ENCODE results near the gene ING4.

ING4 gene

DNA sequence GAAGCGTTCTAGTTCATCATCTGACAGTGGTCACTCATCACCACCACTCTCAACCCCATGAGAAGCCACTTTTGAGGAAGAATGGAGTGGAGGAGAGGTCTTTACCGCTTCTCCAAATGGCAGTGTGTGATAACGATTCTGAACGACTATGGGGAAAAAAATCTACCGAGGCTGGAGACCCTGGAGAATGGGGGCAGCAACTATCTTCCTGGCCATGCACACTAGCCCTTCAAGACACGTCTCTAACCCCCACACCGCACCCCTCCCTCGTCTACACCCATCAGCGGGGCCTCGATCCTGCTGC, 365 bp downstream of the ING4 start:
- peak; percentile 54; the same call in 1 of the 2 replicates for TF ChIP-seq POLR2A (IDR thresholded peaks at IDR 0.05; ENCODE audit: low read depth, low read length)
- 0 out of 2 replicates have a peak, but pooled peaks have one; percentile 39 for TF ChIP-seq POLR2AphosphoS5 (IDR thresholded peaks at IDR 0.05; ENCODE audit: low read depth, low read length)
- no peak for TF ChIP-seq POU2F2 (IDR thresholded peaks at IDR 0.05; ENCODE audit: low read depth, low read length)
- peak; percentile 52 for DNase-seq (ENCODE audit: insufficient read length, low spot score)
- FAIRE-seq, result no peak

DNA sequence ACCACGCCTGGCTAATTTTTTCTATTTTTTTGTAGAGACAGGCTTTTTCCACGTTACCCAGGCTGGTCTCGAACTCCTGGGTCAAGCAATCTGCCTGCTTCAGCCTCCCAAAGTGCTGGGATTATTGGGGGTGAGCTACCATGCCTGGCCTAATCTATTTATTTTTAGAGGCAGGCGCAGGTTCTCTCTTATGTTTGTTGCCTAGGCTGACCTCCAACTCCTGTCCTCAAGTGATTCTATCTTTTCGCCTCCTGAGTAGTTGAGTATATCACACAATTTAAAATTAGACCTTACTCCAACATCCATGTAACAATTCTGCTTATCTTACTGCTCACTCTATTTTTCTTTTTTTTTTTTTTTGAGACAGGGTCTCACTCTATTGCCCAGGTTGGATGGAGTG, 8.9 kb downstream of the ING4 start:
- DNase-seq (ENCODE audit: insufficient read length, low spot score), result no peak
- TF ChIP-seq PAX5 (IDR thresholded peaks at IDR 0.05; ENCODE audit: insufficient read depth, low read length, severe bottlenecking) (no peak), POU2F2 (IDR thresholded peaks at IDR 0.05; ENCODE audit: low read depth, low read length) (no peak), TAF1 (IDR thresholded peaks at IDR 0.05; ENCODE audit: low read depth, low read length) (no peak), POLR2AphosphoS5 (IDR thresholded peaks at IDR 0.05; ENCODE audit: low read depth, low read length) (no peak), SPI1 (IDR thresholded peaks at IDR 0.05; ENCODE audit: low read depth, low read length) (no peak), POLR2A (IDR thresholded peaks at IDR 0.05; ENCODE audit: low read depth, low read length) (no peak)
- FAIRE-seq, result no peak

DNA sequence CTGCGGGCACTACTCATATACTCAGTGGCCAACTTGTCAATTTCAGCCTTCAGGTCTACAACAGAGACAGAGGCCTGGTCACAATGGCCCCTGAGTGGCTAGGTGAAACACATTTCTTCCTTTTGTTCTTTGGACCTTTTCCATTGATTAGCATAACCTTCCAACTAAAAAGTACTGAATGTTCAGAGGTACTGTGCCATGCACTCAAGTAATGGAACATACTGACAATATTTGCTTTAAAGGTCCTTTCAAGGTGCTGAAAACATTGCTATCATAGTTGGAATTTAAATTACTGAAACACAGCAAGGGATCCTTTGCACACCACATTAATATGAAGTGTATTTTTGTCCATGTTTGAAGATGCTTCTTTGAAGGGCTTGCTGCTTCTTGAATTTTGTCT, 9.6 kb downstream of the ING4 start:
- TF ChIP-seq TAF1 (IDR thresholded peaks at IDR 0.05; ENCODE audit: low read depth, low read length) (no peak), PAX5 (IDR thresholded peaks at IDR 0.05; ENCODE audit: insufficient read depth, low read length, severe bottlenecking) (no peak), SPI1 (IDR thresholded peaks at IDR 0.05; ENCODE audit: low read depth, low read length) (no peak), POLR2AphosphoS5 (IDR thresholded peaks at IDR 0.05; ENCODE audit: low read depth, low read length) (no peak)
- FAIRE-seq (peak; percentile 16), DNase-seq (ENCODE audit: insufficient read length, low spot score) (no peak)

DNA sequence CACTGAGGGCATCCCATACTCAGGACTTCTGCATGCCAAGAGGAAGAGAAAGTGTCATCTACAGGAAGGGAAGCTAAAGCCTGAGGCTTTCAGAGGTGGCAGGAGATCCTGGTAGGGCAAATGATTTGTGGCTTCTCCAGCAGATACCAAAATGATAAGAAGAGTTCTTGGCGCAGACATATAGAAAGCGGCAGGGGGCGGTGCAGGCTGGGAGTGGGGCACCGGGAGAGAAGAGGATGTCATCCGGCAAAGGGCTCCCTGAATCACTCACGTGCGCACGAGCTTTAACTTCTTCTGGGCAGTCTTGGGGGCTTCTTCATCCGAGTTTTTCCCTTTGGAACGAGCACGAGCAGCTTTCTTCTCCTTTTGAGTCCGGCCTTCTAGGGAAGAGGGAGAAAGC, 10.5 kb downstream of the ING4 start:
- FAIRE-seq (no peak), DNase-seq (ENCODE audit: insufficient read length, low spot score) (no peak)
- TF ChIP-seq SPI1 (IDR thresholded peaks at IDR 0.05; ENCODE audit: low read depth, low read length) (no peak), POU2F2 (IDR thresholded peaks at IDR 0.05; ENCODE audit: low read depth, low read length) (no peak), POLR2A (IDR thresholded peaks at IDR 0.05; ENCODE audit: low read depth, low read length) (no peak), TAF1 (IDR thresholded peaks at IDR 0.05; ENCODE audit: low read depth, low read length) (no peak), PAX5 (IDR thresholded peaks at IDR 0.05; ENCODE audit: insufficient read depth, low read length, severe bottlenecking) (no peak), POLR2AphosphoS5 (IDR thresholded peaks at IDR 0.05; ENCODE audit: low read depth, low read length) (no peak)

DNA sequence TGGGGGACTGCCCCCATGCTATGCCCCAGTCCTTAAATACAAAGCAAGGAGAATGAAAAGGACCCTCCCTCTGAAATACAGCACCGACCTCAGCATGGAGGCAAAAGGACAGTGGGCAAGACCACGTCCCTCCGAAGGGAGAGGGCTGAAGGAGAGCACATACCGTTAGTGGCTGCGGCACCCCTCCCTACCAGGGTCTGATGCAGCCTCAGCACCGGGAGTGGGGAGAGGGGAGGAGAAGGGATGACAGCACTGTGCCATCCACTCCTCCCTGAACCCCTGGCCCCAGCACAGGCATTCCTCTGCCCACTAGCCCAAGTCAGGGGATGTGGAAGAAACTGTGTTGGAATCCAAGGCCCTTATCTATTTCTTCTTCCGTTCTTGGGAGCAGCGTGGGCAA, 12.1 kb downstream of the ING4 start:
- DNase-seq (ENCODE audit: insufficient read length, low spot score) (no peak), FAIRE-seq (no peak)
- TF ChIP-seq SPI1 (IDR thresholded peaks at IDR 0.05; ENCODE audit: low read depth, low read length) (no peak), POLR2A (IDR thresholded peaks at IDR 0.05; ENCODE audit: low read depth, low read length) (no peak), PAX5 (IDR thresholded peaks at IDR 0.05; ENCODE audit: insufficient read depth, low read length, severe bottlenecking) (no peak), POLR2AphosphoS5 (IDR thresholded peaks at IDR 0.05; ENCODE audit: low read depth, low read length) (no peak), TAF1 (IDR thresholded peaks at IDR 0.05; ENCODE audit: low read depth, low read length) (no peak)

DNA sequence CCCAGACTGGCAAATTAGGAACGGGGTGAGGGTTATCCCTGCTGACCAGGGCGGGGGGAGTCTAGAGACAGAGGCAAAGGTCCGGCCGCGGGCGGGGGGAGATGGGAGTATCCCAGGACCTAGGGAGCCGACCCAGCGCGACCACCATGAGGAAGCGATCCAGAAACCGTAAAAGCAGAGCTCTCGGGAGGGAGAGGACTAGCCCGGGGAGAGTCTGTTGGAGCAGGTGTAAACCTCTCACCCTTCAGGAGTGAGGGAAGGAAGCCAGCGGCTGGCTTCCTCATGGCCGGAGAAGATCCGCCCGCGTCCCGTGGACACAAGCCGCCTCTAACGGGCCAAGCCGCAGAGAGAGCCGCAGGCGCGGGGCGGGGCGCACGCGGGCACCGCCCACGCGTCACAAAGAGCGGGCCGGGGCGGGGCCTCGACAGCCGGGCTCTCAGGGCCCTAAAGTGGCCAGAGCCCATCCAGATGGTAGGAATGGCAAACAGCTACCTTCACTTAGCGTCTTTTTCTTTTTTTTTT, 15.8 kb downstream of the ING4 start, which contains the start of gene ACRBP:
ACRBP (minus strand) TSS at position 350 of the 522 bp plus-strand sequence; CDS start at position 284, 66 bp downstream.
- FAIRE-seq (no peak), DNase-seq (ENCODE audit: insufficient read length, low spot score) (no peak)
- TF ChIP-seq SPI1 (IDR thresholded peaks at IDR 0.05; ENCODE audit: low read depth, low read length) (no peak), POLR2AphosphoS5 (IDR thresholded peaks at IDR 0.05; ENCODE audit: low read depth, low read length) (no peak), POU2F2 (IDR thresholded peaks at IDR 0.05; ENCODE audit: low read depth, low read length) (no peak), POLR2A (IDR thresholded peaks at IDR 0.05; ENCODE audit: low read depth, low read length) (no peak), PAX5 (IDR thresholded peaks at IDR 0.05; ENCODE audit: insufficient read depth, low read length, severe bottlenecking) (no peak), TAF1 (IDR thresholded peaks at IDR 0.05; ENCODE audit: low read depth, low read length) (no peak)

DNA sequence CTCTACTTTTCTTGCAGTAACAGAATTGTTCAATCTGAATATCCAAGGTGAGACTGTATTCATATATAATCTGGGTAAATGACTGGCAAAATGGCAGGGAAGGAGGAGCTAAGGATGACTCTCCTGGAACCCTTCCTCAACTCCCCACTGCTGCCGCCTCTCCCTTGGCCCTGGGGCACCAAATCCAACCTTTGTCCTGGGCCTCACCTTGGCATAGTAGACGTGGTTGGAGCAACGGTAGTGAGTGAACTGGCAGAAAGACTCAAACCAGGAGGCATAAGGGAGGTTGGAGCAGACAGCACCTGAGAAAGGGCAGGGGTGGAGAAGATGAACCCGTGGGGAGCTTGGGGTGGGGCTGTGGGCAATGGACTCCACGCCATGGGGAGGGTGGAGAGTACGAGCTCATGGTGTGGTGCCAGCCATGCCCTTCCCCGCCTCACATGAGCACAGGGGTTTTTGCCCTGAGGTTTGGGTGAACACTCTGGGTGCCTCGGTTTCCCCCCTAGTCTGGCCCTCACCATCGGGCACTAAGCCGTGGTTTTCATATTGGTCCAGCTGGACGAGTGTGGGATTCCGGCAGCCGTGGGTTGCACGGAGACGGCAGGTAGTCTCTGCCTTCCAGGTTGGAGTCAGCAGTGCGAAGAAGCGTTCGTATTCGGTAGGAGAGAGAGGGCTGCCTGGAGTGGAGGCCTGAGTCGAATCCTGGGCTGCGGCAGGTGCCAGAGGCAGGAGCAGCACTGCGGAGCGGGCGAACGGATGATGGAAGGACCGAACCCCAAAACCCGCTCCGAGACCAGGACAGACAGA, 16.4 kb downstream of the ING4 start:
- FAIRE-seq (peak; percentile 28), DNase-seq (ENCODE audit: insufficient read length, low spot score) (no peak)
- TF ChIP-seq PAX5 (IDR thresholded peaks at IDR 0.05; ENCODE audit: insufficient read depth, low read length, severe bottlenecking) (no peak), POLR2A (IDR thresholded peaks at IDR 0.05; ENCODE audit: low read depth, low read length) (no peak), POU2F2 (IDR thresholded peaks at IDR 0.05; ENCODE audit: low read depth, low read length) (no peak), SPI1 (IDR thresholded peaks at IDR 0.05; ENCODE audit: low read depth, low read length) (no peak), POLR2AphosphoS5 (IDR thresholded peaks at IDR 0.05; ENCODE audit: low read depth, low read length) (no peak), TAF1 (IDR thresholded peaks at IDR 0.05; ENCODE audit: low read depth, low read length) (no peak)

DNA sequence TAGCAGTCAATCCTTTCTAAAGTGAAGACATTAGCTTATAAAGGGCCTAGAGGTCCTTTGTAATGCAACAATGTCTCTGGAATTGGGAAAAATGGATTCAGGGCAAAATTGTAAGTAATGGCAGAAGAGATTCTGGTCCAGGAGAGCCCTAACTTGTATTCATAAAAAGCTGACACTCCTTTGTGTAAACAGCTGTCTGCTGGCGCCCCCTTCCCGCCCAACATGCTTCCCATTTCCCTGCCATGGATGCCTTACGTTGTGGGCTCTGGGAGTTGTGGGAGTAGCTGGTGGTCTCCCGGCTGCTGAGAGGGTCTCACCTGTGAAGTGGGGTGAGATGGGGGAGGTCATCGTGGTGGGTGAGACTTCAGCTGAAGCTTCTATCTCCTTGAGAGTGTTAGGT, 18.0 kb downstream of the ING4 start:
- FAIRE-seq (peak; percentile 40), DNase-seq (ENCODE audit: insufficient read length, low spot score) (no peak)
- TF ChIP-seq SPI1 (IDR thresholded peaks at IDR 0.05; ENCODE audit: low read depth, low read length), result no peak
- no peak for TF ChIP-seq POLR2A (IDR thresholded peaks at IDR 0.05; ENCODE audit: low read depth, low read length)
- no peak for TF ChIP-seq PAX5 (IDR thresholded peaks at IDR 0.05; ENCODE audit: insufficient read depth, low read length, severe bottlenecking)
- TF ChIP-seq POLR2AphosphoS5 (IDR thresholded peaks at IDR 0.05; ENCODE audit: low read depth, low read length), result no peak
- no peak for TF ChIP-seq TAF1 (IDR thresholded peaks at IDR 0.05; ENCODE audit: low read depth, low read length)
- TF ChIP-seq POU2F2 (IDR thresholded peaks at IDR 0.05; ENCODE audit: low read depth, low read length), result no peak

DNA sequence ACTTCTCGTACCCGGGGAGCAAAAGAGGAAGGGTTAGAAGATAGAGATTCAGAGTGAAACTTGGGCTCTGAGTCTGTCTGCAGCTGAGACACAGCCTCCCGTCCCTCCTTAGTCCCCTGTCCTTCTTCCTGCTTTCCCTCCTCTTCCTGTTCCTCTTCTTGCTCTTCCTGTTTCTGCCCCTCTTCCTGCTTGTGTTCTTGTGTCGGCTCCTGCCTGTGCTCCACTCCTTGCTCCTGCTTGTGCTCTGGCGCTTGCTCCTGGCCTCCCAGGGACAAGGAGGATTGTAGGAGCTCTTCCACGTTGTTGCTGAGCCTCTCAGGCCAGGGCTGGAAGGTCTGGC, 18.7 kb downstream of the ING4 start:
- TF ChIP-seq POLR2A (IDR thresholded peaks at IDR 0.05; ENCODE audit: low read depth, low read length) (no peak), PAX5 (IDR thresholded peaks at IDR 0.05; ENCODE audit: insufficient read depth, low read length, severe bottlenecking) (no peak), POU2F2 (IDR thresholded peaks at IDR 0.05; ENCODE audit: low read depth, low read length) (no peak), SPI1 (IDR thresholded peaks at IDR 0.05; ENCODE audit: low read depth, low read length) (peak; percentile 86), POLR2AphosphoS5 (IDR thresholded peaks at IDR 0.05; ENCODE audit: low read depth, low read length) (no peak)
- no peak for DNase-seq (ENCODE audit: insufficient read length, low spot score)
- FAIRE-seq, result no peak

Data from GM12891 (cell line).